Neural progenitor cell (in vitro differentiated cells): ENCODE measurements around the gene NABP1.

Experiments
- CTCF ChIP-seq: fragments of 200-600 bp; sonication (generic); IDR thresholded peaks from 2 replicates; pipeline ENCODE4 v1.5.1; 2017; ENCODE audit warnings: antibody characterized with exemption, mild to moderate bottlenecking
- EZH2 ChIP-seq: fragments of 200-600 bp; sonication (generic); IDR thresholded peaks from 2 replicates; pipeline ENCODE4 v1.6.1; 2017; ENCODE audit warnings: antibody characterized with exemption, mild to moderate bottlenecking, moderate library complexity

GRCh38 chr2:191688934-191689695 lies 11.2 kb downstream of the NABP1 start:
- no peak for TF ChIP-seq CTCF
- TF ChIP-seq EZH2 = no peak
